Progenitor cell of endocrine pancreas (in vitro differentiated cells): ENCODE results near the gene KRT14. TPM values are rescaled to one million over a fixed set of nuclear protein-coding genes. Genes with fewer than 3 reads are reported as not detected.
"Not testable (repeated sequence)": the region's sequence is repeated elsewhere in the genome, so short reads cannot be mapped to it uniquely, and the experiment has no call there.

Source experiments
- DNase-seq: peaks from one replicate; pipeline ENCODE4 v3.0.0; 2021; ENCODE audit warnings: low spot score; ENCODE audit not compliant: unreplicated experiment
- H3K27ac Mint-ChIP-seq: 2 replicates; pipeline ENCODE4 v1.8.0; 2021; ENCODE audit warnings: mild to moderate bottlenecking, moderate library complexity, mixed read lengths
- H3K27me3 Mint-ChIP-seq: 2 replicates; pipeline ENCODE4 v1.8.0; 2021; ENCODE audit warnings: mixed read lengths
- H3K36me3 Mint-ChIP-seq: 2 replicates; pipeline ENCODE4 v1.8.0; 2022; ENCODE audit warnings: mixed read lengths; ENCODE audit not compliant: insufficient read depth
- H3K4me1 Mint-ChIP-seq: 2 replicates; pipeline ENCODE4 v1.8.0; 2021; ENCODE audit warnings: low read depth, mixed read lengths
- H3K4me3 Mint-ChIP-seq: 2 replicates; pipeline ENCODE4 v1.8.0; 2021; ENCODE audit warnings: low read depth, mild to moderate bottlenecking, moderate library complexity, mixed read lengths
- H3K9me3 Mint-ChIP-seq: 2 replicates; pipeline ENCODE4 v1.8.0; 2021; ENCODE audit warnings: low read depth, mixed read lengths
- total RNA-seq: library from RNA; stranded (reverse); gene quantifications from 2 replicates; pipeline ENCODE4 v1.2.1, GENCODE V29; 2021
- TF ChIP-seq, protein P1 (sequence below): fragments of 200-600 bp; sonication (generic); IDR thresholded peaks from one replicate; pipeline ENCODE4 v1.5.0; 2021; ENCODE audit warnings: antibody characterized with exemption, mild to moderate bottlenecking; ENCODE audit not compliant: unreplicated experiment

KRT14 gene
- total RNA-seq, 1 donor from 2014 or later, result not detected

DNA sequence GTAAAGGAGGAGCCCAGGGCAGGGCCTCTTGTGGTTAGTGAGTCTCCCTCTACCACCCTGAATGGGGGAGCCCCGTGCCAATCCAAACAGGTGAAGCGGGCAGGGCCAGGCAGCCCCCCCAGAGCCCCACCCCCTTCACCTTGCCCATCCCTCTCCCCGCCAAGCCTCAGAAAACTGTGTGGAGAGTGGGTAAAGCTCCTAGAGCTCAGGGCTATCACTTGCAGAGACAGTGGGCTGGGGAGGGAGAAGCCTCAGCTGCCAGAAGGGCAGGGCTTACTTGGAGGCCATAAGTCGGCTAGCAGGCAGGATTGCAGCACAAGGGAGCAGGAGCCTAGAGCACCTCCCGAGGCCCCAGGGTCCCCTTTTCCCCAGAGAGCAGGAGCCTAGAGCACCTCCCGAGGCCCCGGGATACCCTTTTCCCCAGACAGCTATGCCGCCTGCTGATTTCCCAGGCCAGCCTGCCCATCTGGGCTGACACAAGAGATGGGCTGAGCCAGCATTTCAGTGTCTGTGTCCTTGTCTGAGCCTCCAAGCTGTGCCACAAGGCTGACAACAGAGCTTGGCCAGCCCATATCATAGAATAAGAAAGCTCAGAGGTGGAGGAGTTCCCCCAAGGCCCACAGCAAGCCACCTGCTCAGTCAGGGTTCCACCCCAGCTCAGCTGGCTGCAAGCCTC is 6.7 kb upstream of the KRT14 start:
- no peaks in the 10 kb centered on the region for H3K4me1 Mint-ChIP-seq
- H3K27ac Mint-ChIP-seq, result no peak overlapping the region
- no peak overlapping the region for H3K4me3 Mint-ChIP-seq
- no peaks in the 10 kb centered on the region for H3K36me3 Mint-ChIP-seq
- no peaks in the 10 kb centered on the region for H3K9me3 Mint-ChIP-seq
- peaks cover 30% of the 10 kb centered on the region for H3K27me3 Mint-ChIP-seq
- DNase-seq, result no peak
- TF ChIP-seq, protein P1, sequence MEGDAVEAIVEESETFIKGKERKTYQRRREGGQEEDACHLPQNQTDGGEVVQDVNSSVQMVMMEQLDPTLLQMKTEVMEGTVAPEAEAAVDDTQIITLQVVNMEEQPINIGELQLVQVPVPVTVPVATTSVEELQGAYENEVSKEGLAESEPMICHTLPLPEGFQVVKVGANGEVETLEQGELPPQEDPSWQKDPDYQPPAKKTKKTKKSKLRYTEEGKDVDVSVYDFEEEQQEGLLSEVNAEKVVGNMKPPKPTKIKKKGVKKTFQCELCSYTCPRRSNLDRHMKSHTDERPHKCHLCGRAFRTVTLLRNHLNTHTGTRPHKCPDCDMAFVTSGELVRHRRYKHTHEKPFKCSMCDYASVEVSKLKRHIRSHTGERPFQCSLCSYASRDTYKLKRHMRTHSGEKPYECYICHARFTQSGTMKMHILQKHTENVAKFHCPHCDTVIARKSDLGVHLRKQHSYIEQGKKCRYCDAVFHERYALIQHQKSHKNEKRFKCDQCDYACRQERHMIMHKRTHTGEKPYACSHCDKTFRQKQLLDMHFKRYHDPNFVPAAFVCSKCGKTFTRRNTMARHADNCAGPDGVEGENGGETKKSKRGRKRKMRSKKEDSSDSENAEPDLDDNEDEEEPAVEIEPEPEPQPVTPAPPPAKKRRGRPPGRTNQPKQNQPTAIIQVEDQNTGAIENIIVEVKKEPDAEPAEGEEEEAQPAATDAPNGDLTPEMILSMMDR, result no peak

DNA sequence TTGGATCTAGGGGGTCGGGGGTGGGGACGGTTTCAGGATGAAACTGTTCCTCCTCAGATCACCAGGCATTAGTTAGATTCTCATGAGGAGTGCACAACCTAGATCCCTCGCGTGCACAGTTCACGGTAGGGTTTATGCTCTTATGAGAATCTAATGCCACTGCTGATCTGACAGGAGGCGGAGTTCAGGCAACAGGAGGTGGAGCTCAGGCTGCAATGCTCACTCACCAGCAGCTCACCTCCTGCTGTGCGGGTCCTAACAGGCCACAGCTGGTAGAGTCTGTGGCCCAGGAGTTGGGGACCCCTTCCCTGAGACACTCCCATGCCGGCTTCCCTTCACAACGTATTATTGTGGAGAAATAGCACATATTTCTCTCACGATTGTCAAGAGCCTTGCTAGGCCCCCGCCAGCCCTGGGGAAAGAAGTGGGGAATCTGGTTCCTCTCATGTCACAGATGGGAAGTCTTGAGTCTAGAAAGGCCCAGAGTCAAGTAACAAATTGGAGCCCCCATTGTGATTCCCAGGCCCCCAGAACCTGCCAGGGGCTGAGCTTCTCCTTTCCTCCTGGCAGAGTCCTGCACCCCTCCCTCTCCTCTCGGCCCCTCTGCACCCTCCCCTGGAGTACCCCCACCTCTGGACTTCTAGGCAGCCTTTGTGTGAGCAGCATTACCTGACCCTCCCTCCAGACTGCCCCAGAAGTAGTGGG is 6.1 kb upstream of the KRT14 start:
- H3K4me3 Mint-ChIP-seq, result no peak overlapping the region
- no peaks in the 10 kb centered on the region for H3K9me3 Mint-ChIP-seq
- TF ChIP-seq, protein P1, result no peak
- H3K27me3 Mint-ChIP-seq, result peaks cover 30% of the 10 kb centered on the region
- no peak overlapping the region for H3K27ac Mint-ChIP-seq
- H3K4me1 Mint-ChIP-seq, result no peaks in the 10 kb centered on the region
- DNase-seq, result no peak
- no peaks in the 10 kb centered on the region for H3K36me3 Mint-ChIP-seq

DNA sequence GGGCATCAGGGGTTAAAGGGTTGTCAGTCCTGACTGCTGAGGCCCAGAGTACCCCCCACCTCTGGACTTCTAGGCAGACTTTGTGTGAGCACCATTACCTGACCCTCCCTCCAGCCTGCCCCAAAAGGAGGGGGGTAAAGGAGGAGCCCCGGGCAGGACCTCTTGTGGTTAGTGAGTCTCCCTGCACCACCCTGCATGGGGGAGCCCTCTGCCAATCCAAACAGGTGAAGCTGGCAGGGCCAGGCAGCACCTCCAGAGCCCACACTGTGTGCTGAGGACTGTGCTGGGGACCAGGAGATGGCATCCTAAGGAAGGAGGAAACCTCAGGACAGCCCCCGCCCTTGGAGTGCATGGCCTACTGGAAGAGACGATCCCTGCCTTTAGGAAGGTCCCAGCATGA is 2.6 kb upstream of the KRT14 start:
- Mint-ChIP-seq H3K36me3 (no peaks in the 10 kb centered on the region), H3K9me3 (no peaks in the 10 kb centered on the region), H3K27me3 (peaks cover 15% of the 10 kb centered on the region), H3K4me1 (no peaks in the 10 kb centered on the region), H3K4me3 (no peak overlapping the region), H3K27ac (no peak overlapping the region)
- DNase-seq, result no peak
- TF ChIP-seq, protein P1, result no peak

DNA sequence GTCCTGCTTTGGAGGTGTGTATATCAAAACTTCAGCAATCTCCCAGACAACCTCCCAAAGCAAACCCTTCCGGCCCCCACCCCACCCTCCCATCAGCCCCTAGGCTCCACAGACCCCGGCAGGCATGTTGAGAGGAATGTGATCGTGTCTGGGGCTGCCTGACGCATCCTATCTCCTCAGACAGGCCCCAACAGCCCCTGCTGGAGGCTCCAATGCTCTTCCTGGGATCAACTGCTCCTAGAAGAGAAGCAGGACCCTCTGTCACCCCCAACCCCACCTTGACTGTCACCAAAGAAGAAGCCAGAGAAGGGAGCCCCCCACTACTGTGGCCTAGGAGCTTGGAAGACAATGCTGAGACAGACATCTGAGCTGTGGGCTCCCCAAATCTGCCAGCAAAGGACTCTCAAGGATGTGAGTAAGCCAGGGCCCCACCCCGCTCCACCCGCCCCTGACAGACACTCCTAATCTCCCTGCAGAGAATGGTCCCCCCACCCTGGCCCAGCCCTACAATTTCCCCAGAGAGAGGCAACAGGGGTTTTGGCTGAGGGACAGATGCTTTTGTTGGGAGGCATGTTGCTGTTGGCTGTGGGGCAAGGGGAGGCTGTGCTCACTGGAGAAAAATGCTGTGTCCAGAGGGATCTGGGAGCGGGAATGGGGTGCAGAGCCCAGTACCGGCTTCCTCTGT is 1.6 kb upstream of the KRT14 start:
- Mint-ChIP-seq H3K36me3 (no peaks in the 10 kb centered on the region), H3K4me3 (no peak overlapping the region), H3K27me3 (peaks cover 18% of the 10 kb centered on the region), H3K4me1 (no peaks in the 10 kb centered on the region), H3K27ac (no peak overlapping the region), H3K9me3 (no peaks in the 10 kb centered on the region)
- no peak for DNase-seq
- TF ChIP-seq, protein P1, result no peak

DNA sequence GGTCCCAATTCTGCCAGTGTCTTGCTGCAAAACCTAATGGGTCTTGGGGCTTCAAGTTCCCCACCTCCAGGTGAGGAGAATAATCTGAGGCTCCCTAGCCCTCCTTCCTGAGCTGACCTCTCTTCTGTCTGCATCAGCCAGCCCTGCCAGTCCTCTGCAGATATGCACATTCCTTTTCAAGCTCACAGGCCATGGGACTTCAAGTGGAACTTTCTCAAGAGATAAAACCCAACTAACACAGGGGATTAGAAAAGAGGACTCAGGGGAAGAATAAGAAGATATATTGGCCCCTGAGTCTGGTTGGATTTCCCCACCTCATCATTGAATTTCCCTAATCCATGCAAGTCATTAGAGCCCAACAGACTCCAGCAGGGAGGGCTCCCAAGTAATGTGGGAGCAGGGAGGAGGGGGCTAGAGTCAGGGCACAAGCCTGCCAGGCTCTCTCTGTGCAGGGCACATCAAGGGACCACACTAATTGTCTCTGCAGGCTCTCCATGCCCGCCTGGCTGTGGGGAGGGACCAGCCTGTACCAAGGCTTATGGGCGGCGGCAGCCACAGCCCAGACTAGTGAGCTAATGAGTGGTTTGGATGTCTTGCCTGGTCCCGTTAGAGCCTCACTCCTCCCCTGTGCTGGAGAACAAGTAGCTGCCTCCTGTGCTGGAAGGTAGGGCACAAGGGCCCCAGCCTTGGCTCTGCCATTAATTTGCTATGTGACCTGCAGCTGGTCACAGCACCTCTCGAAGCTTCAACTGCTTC is 1.2 kb downstream of the KRT14 start:
- Mint-ChIP-seq H3K4me3 (no peak overlapping the region), H3K27me3 (peaks cover 14% of the 10 kb centered on the region), H3K4me1 (no peaks in the 10 kb centered on the region), H3K36me3 (no peaks in the 10 kb centered on the region), H3K9me3 (no peaks in the 10 kb centered on the region), H3K27ac (no peak overlapping the region)
- DNase-seq, result no peak
- TF ChIP-seq, protein P1, result no peak

DNA sequence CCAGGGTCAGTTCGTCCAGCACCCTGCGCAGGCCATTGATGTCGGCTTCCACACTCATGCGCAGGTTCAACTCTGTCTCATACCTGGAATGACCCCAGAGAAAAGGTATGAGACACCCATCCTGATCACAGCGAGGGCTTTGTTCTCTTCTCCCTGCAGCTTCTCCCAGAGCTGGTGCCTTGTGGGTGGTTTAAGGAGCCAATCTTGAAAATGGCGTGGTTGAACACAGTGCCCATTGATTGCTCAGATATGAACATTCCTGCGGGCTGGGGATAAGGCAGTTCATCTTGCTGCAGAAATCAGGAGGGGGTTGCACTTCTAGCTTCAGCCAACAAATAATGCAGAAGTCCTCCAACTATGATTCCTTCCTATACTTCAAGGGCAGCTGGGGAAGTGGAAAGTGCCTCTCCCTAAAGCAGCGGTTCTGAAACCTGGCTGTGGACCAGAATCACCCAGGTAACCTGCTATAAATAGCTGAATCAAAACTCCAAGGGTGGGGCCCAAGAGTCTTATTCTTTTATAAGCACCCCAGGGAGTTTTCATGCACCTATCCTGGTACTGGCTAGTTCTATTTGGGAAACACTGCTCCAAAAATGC is 2.3 kb downstream of the KRT14 start:
- not testable (repeated sequence) for DNase-seq, H3K4me3 Mint-ChIP-seq, H3K9me3 Mint-ChIP-seq, H3K4me1 Mint-ChIP-seq, H3K27me3 Mint-ChIP-seq, H3K36me3 Mint-ChIP-seq, H3K27ac Mint-ChIP-seq
